HepG2 (cell line): ENCODE results near the gene POLR1C. TPM values are rescaled to one million over a fixed set of nuclear protein-coding genes. Genes with fewer than 3 reads are reported as not detected.
A peak's percentile ranks its signal among the peaks of the same experiment; 100 is the strongest.

Experiments used
- ARHGAP35 ChIP-seq: sonication (generic); formaldehyde crosslinking; IDR thresholded peaks from 2 replicates; pipeline ENCODE4 v1.9.0; 2022; ENCODE audit warnings: mild to moderate bottlenecking, inconsistent platforms, moderate library complexity, missing genetic modification reagents, borderline replicate concordance
- CBX2 ChIP-seq, 2 experiments: fragments of 200-600 bp in 1 of 2; sonication (generic); formaldehyde crosslinking in 1 of 2; IDR thresholded peaks; 2 replicates each; pipeline versions ENCODE4 v1.7.0 to v1.8.1; 2018 to 2022; ENCODE audit warnings: low read depth in 2 of 2, low read length in 1 of 2, mild to moderate bottlenecking in 1 of 2, missing genetic modification reagents in 1 of 2
- FOXP4 ChIP-seq: sonication (generic); formaldehyde crosslinking; IDR thresholded peaks from 2 replicates; pipeline ENCODE4 v1.4.0; 2020; ENCODE audit warnings: missing genetic modification reagents
- JUN ChIP-seq: sonication (generic); formaldehyde crosslinking; IDR thresholded peaks from 2 replicates; pipeline ENCODE4 v1.4.0; 2020; ENCODE audit warnings: mild to moderate bottlenecking, missing genetic modification reagents
- MED8 ChIP-seq: sonication (generic); formaldehyde crosslinking; IDR thresholded peaks from 2 replicates; pipeline ENCODE4 v1.8.1; 2023; ENCODE audit warnings: mild to moderate bottlenecking, missing genetic modification reagents; ENCODE audit not compliant: insufficient replicate concordance
- PATZ1 ChIP-seq: sonication (generic); formaldehyde crosslinking; IDR thresholded peaks from 2 replicates; pipeline ENCODE4 v1.4.0; 2020; ENCODE audit warnings: missing genetic modification reagents
- RFXAP ChIP-seq: sonication (generic); formaldehyde crosslinking; IDR thresholded peaks from 2 replicates; pipeline ENCODE4 v1.4.0; 2020; ENCODE audit warnings: missing genetic modification reagents, borderline replicate concordance
- SIN3A ChIP-seq: IDR thresholded peaks from 2 replicates; pipeline ENCODE4 v1.6.1; 2011; ENCODE audit warnings: low read depth, mild to moderate bottlenecking, control low read depth, low read length, borderline replicate concordance
- ZBTB42 ChIP-seq: sonication (generic); formaldehyde crosslinking; IDR thresholded peaks from 2 replicates; pipeline ENCODE4 v1.5.0; 2020; ENCODE audit warnings: mild to moderate bottlenecking, missing genetic modification reagents
- ZFP1 ChIP-seq: IDR thresholded peaks from 2 replicates; pipeline ENCODE4 v1.6.1; 2016
- ZMYM3 ChIP-seq: sonication (generic); formaldehyde crosslinking; IDR thresholded peaks from 2 replicates; pipeline ENCODE4 v1.5.1; 2020; ENCODE audit warnings: mild to moderate bottlenecking, missing genetic modification reagents
- ZNF17 ChIP-seq: sonication (generic); formaldehyde crosslinking; IDR thresholded peaks from 2 replicates; pipeline ENCODE4 v1.5.0; 2020; ENCODE audit warnings: mild to moderate bottlenecking, missing genetic modification reagents
- ZNF382 ChIP-seq: sonication (generic); formaldehyde crosslinking; IDR thresholded peaks from 2 replicates; pipeline ENCODE4 v1.5.0; 2020; ENCODE audit warnings: missing genetic modification reagents, mild to moderate bottlenecking, borderline replicate concordance
- ZNF496 ChIP-seq: sonication (generic); formaldehyde crosslinking; IDR thresholded peaks from 2 replicates; pipeline ENCODE4 v1.8.1; 2023; ENCODE audit warnings: mild to moderate bottlenecking, moderate library complexity, missing genetic modification reagents; ENCODE audit not compliant: insufficient replicate concordance
- ZNF552 ChIP-seq: sonication (generic); formaldehyde crosslinking; IDR thresholded peaks from 2 replicates; pipeline ENCODE4 v1.9.0; 2022; ENCODE audit warnings: missing genetic modification reagents, mild to moderate bottlenecking, borderline replicate concordance
- polyA plus RNA-seq, 8 experiments: library from polyadenylated mRNA; depleted of rRNA in 3 of 8; stranded (reverse) in 7 of 8; unstranded in 1 of 8; fragments of >200 nt; fragmentation: Illumina TruSeq in 4 of 8; extraction: Trizol in 4 of 8; gene quantifications; 2 replicates each; pipeline versions ENCODE4 v1.2.1 to v1.2.3, GENCODE V29; 2011 to 2016; ENCODE audit warnings: low read depth in 4 of 8, missing spikeins in 1 of 8, mixed read lengths in 1 of 8; ENCODE audit not compliant: insufficient read depth in 1 of 8
- total RNA-seq, 5 experiments: library from RNA; depleted of rRNA; stranded (reverse); fragments of >200 nt; fragmentation: Illumina TruSeq; extraction: Trizol; gene quantifications; 2 replicates each; pipeline ENCODE4 v1.2.3, GENCODE V29; 2016; ENCODE audit warnings: low read depth in 1 of 5
- TF ChIP-seq, protein P1 (sequence below), 2 experiments: sonication (generic) in 1 of 2; formaldehyde crosslinking in 1 of 2; IDR thresholded peaks; 2 replicates each; pipeline versions ENCODE4 v1.6.1 to v1.9.0; 2014 to 2022; ENCODE audit warnings: antibody characterized with exemption in 1 of 2, borderline replicate concordance in 1 of 2, inconsistent platforms in 1 of 2, low read depth in 1 of 2, missing genetic modification reagents in 1 of 2

The POLR1C gene
- total and polyA plus RNA-seq, 2 of the 13 experiments (the other 11 are each of a cell fraction or from before 2014, with no cell fraction given) = 62.6 to 72.2 TPM

GRCh38 chr6:43477235-43478007 is 39.5 kb upstream of the POLR1C start, which contains the start of gene TJAP1 (continued):
- TF ChIP-seq FOXP4 (CRISPR knock-in tag) (0 out of 2 replicates have a peak, but pooled peaks have one; percentile 20), SIN3A (peak; percentile 79; the same call in 1 of the 2 replicates), MED8 (CRISPR knock-in tag) (peak; percentile 75), RFXAP (CRISPR knock-in tag) (no peak), CBX2 (IDR thresholded peaks at IDR 0.05; ENCODE audit: low read depth, low read length) (no peak), CBX2 (CRISPR knock-in tag; IDR thresholded peaks at IDR 0.05; ENCODE audit: low read depth) (no peak), ZNF496 (no peak), ARHGAP35 (no peak), PATZ1 (CRISPR knock-in tag) (peak; percentile 71), ZMYM3 (CRISPR knock-in tag) (peak; percentile 71), ZBTB42 (CRISPR knock-in tag) (0 out of 2 replicates have a peak, but pooled peaks have one; percentile 41), ZNF17 (CRISPR knock-in tag) (0 out of 2 replicates have a peak, but pooled peaks have one; percentile 45), ZNF552 (CRISPR knock-in tag) (no peak), JUN (CRISPR knock-in tag) (0 out of 2 replicates have a peak, but pooled peaks have one; percentile 36), ZFP1 (CRISPR knock-in tag) (0 out of 2 replicates have a peak, but pooled peaks have one; percentile 40), ZNF382 (CRISPR knock-in tag) (no peak)
- TF ChIP-seq, protein P1, sequence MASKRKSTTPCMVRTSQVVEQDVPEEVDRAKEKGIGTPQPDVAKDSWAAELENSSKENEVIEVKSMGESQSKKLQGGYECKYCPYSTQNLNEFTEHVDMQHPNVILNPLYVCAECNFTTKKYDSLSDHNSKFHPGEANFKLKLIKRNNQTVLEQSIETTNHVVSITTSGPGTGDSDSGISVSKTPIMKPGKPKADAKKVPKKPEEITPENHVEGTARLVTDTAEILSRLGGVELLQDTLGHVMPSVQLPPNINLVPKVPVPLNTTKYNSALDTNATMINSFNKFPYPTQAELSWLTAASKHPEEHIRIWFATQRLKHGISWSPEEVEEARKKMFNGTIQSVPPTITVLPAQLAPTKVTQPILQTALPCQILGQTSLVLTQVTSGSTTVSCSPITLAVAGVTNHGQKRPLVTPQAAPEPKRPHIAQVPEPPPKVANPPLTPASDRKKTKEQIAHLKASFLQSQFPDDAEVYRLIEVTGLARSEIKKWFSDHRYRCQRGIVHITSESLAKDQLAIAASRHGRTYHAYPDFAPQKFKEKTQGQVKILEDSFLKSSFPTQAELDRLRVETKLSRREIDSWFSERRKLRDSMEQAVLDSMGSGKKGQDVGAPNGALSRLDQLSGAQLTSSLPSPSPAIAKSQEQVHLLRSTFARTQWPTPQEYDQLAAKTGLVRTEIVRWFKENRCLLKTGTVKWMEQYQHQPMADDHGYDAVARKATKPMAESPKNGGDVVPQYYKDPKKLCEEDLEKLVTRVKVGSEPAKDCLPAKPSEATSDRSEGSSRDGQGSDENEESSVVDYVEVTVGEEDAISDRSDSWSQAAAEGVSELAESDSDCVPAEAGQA (IDR thresholded peaks at IDR 0.05; ENCODE audit: low read depth) = peak; percentile 87
- TF ChIP-seq, protein P1 (CRISPR knock-in tag; IDR thresholded peaks at IDR 0.05; ENCODE audit: borderline replicate concordance) = no peak
